HG02798 (cell line): Measurements from ENCODE around the gene PTPRC.

ENCODE experiments used
- ATAC-seq: cut with Tn5 transposase; IDR thresholded peaks from one replicate; pipeline ENCODE4 v1.9.1; 2021; ENCODE audit warnings: mild to moderate bottlenecking; ENCODE audit not compliant: unreplicated experiment, poor library complexity

Gene PTPRC

DNA sequence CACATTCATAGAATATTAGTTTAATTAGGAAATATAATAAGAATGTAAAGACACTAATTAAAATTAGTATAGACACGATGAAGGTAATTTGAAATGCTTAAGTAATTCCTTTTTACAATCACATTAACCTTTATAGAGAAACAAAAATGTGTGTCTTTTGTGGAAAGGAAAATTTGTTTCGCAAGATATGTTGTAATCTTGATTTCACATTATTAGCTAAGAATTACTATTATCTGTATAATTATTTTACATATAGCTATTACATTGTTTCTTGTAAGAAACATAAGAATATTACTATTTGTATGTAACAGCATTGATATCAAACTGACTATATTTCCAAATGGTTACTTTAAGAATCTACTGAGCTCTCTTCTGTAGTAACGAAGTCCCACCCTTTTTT lies 111.2 kb downstream of the PTPRC start:
- no peak for ATAC-seq

DNA sequence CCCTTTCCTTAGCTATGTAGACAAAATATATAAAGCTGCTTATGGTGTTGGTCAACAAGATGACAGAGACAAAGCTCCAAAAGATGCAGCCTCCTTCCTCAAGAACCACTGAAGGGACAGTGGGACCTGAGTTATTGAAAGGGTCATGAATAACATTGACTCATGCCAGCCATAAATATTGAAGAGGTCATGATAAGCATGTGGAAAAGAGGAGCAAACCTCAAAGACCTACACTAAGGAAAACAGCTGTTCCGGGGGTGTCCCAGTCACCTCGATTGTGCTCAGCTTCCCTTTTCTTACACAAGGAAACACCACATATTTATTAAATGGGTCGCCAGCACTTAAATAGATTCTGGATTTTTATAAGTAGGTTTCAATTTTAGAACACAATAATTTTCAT lies 112.9 kb downstream of the PTPRC start:
- ATAC-seq, result no peak

DNA sequence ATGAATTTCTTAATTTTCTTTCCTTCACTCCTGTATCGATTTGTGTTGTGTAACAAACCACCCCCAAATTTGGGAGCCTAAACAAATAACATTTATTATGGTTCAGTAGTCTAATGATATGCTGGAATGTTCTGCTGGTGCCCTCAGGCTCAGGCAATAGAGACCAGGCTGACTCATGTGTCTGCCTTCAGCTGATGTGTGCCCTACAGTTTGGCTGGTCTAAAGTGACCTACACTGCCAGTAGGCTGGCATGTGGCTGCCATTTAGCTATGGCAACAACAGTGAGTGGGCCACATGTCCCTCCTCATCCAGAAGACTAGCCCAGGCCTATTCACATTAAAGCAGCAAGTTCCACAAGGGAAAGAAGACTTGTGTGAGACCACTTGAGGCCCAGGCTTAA lies 115.8 kb downstream of the PTPRC start:
- ATAC-seq, result no peak

DNA sequence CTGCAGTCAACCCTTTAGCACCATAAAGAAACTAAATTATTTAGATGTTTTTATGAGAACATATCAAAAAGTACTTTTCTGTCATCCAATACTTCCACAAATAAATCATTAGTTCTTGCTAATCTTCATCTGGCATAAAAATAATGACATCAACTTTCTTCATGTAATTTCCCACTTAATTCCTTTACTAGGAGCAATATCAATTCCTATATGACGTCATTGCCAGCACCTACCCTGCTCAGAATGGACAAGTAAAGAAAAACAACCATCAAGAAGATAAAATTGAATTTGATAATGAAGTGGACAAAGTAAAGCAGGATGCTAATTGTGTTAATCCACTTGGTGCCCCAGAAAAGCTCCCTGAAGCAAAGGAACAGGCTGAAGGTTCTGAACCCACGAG lies 116.9 kb downstream of the PTPRC start:
- no peak for ATAC-seq

DNA sequence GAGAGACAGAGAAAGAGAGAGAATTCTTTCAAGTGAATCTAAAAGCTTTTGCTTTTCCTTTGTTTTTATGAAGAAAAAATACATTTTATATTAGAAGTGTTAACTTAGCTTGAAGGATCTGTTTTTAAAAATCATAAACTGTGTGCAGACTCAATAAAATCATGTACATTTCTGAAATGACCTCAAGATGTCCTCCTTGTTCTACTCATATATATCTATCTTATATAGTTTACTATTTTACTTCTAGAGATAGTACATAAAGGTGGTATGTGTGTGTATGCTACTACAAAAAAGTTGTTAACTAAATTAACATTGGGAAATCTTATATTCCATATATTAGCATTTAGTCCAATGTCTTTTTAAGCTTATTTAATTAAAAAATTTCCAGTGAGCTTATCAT lies 117.6 kb downstream of the PTPRC start:
- no peak for ATAC-seq

DNA sequence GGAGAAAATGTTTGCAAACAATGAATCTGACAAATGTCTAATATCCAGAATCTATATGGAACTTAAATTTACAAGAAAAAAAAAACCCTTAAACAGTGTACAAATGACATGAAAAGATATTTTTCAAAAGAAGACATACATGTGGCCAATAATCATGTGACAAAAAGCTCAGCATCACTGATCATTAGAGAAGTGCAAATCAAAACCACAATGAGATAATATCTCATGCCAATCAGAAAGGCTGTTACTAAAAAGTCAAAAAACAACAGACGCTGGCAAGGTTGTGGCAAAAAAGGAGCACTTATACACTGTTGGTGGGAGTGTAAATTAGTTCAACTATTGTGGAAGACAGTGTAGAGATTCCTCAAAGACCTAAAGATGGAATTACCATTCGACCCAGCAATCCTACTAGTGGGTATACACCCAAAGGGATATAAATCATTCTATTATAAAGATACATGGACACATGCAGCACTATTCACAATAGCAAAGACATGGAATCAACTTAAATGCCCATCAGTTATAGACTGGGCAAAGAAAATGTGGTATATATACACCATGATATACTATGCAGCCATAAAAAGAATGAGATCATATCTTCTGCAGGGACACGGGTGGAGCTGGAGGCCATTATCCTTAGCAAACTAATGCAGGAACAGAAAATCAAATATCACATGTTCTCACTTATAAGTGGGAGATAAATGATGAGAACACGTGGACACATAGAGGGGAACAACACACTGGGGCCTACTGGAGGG lies 123.2 kb downstream of the PTPRC start:
- no peak for ATAC-seq

DNA sequence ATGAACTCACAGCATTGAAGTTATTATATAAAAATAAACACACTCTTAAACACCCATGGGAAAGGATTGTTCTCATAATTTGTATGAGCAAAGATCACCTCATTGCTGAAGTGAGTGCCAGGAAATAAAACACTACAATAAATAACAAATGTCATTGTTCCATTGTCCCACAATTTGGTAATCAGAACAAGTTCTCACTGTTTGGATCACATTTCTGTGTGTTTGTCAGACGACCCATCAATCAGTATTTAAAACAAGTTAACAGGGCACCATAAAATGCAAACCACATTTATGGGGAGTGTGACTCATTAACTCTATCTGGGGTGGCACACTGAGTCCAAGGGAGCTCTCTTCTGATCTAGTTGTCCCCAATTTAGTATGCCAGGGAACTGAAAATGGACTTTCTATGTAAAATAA lies 124.5 kb downstream of the PTPRC start:
- no peak for ATAC-seq

DNA sequence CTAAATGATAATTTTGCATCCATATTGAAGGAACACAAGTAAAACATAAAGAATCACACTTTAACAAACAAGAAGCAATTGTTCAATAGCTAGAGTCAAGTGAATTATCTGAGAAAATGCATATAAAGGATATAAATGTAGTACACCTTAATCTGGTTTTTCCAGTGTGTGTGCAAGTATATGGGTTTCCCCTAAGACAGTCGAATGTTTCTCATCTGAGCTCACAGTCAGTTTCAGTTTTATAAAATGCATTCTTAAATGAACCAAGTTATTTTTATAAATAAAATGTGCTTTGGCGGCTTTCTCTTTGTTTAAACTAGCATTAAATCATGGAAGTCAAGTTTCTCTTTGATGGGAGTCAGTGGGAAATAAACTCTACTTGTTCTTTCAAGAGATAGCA lies 125.9 kb downstream of the PTPRC start:
- no peak for ATAC-seq

DNA sequence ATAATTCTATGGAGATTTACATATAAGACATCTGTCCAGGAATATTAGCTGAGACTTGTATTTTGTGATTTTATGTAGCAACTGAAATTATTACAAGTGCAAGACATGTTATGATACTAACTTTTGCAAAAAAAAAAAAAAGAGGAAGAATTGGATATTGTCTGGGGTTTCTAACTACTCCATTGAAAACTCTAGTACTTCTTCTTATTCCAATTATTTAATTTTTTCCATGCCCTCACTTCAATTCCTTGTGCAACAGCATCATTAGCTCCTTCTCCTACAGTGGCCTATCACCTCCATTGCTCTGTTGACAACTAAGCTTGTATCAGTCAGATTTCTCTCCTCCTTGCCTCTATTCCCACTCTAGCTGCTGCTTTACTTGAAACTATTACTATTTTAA lies 126.6 kb downstream of the PTPRC start:
- no peak for ATAC-seq

DNA sequence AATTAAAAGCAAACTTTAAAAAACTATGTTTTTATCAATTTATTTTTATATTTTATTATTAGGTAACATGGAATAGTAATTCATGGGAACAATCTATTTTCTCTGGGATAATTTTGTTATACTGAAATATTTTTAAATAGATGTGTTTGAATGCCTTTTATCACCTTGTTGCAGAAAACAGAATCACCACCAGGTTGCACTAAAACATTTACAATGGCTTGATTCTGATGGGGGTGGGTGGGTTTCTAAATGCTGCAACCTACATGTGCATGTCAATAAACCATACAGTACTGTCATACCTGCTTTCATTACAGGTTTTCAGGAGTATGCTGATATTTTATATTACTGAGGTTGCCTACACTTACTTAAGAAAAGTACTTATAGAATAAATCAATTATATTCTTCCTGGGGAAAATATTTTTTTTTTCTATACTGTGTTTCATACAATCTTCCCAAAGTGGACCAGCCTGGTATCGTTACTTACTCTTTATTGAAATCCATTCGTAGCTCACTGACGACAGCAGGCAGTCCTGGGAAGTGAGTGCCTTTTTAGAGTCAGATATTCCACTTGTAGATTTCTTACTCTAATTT lies 132.8 kb downstream of the PTPRC start:
- ATAC-seq, result peak; percentile 32

DNA sequence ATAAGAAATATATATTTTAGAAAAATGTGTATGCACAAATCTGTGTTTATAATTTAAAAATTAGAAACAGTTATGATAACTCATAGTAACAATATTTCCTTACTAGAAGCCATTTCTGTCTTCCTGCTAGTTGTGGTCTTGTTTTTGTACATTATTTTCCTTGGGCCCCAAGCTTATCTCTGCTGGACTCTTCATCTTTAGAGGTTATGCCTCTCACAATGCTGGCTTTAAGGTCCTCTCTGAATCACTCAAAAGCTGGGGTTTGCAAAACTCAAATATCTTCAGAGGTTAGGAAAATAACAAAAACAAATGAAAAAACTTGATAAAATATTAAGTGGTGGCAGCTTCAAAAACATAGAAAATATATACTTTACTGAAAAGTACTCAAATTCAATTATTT lies 133.8 kb downstream of the PTPRC start:
- no peak for ATAC-seq

DNA sequence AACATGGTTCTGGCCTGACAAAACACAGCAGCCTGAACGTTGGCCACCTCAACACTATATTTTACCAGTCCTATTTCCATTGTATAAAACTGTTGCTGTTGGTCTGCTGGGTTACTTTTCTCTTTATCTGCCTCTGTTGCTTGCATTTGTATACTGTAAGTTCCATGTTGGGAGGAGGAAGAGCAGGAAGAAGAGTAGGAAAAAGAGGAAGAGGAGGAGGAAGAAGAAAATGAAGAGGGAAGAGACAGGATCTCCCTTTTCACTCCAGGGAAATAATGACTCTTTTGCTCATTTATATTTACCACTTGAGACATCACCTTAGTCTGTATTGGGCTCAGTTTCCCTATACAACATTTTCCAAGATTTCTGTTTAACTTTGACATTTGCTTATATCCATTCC lies 134.2 kb downstream of the PTPRC start:
- no peak for ATAC-seq

DNA sequence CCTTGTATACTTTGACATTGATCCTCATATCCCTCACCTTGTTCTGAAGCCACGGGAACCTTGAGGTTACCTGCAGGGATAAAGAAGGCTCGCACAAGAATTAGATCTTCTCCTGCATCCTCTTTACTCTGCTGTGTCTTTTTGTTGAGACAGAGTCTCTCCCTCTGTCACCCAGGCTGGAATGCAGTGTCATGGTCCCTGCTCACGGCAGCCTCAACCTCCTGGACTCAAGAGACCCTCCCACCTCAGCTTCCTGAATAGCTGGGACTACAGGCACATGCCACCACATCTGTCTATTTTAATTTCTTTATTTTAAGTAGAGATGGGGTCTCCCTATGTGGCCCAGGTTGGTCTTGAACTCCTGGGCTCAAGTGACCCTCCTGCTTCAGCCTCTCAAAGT lies 134.7 kb downstream of the PTPRC start:
- no peak for ATAC-seq

DNA sequence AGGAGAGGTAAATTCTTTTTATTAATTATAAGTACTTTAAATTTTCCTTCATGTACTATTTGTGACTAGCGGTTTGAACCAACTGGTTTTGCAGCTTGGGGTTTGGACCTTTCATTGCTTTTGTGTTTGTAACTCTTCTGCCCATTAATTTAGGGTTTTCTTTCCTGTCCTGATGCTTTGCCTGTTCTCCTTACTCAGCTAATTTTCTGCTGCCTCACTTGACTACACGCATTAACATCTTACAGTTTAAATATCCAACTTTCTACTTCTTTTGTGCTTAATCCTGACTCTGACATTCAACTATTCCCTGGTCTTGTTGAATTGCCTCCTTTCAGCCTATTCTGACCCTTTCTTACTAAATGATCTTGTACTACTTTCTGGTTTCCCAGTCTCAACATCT lies 135.6 kb downstream of the PTPRC start:
- ATAC-seq, result no peak

DNA sequence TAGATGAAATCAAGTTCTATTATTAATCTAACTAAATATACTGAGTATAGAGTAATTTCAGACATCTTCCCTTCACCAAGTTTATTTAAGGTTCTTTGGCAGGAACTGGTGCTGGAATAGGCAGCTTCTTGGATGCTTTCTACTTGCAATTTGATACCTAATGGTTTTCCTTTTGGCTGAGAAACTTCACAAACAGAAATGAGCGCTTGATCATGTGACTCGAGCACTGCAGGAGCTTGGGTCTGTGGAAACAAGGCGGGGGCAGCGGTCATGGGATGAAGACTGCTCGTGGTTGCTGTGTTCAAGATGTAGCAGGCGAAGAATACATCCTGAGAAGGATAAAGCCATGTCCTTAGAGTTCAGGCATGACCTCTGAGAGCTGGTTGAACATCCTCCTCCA lies 136.8 kb downstream of the PTPRC start:
- ATAC-seq, result no peak

DNA sequence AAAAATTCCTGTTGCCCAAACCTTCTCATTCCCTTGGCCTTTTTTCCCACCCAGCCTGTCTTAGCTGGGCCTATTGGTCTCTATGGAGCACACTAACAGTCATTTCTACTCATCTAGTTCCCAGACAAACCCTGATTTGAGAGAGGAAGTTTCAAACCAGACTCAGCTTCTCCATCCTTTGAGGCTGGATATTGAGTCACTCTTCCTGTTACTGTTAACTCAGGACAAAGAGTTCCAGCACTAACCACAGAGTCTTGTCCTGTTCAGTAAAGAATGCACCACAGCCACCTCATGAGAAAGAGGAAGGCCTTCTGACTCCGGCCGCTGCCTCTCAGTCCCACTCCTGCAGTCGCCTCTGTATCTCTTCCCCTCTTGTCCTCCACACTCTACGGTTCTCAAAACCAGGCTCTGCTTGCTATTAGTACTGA lies 137.8 kb downstream of the PTPRC start:
- no peak for ATAC-seq

DNA sequence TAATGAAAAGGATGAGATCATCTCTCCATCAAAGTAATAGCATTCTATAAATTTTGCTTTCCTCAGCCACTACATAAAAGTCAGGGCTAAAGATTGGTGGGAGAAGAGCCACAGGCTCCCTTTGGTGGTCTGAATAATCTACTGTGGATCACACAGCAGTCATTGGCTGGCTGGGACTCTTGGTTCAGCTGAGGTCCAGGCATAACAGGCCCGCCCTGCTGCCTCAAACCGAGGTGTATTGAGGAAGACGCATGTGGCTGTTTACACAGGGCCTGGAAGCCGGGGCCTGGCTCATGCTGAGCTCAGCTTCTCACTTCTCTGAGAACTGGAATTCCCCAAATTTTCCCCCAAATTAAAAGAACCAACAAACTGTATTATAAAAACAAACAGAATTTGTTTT lies 139.2 kb downstream of the PTPRC start:
- ATAC-seq, result no peak

DNA sequence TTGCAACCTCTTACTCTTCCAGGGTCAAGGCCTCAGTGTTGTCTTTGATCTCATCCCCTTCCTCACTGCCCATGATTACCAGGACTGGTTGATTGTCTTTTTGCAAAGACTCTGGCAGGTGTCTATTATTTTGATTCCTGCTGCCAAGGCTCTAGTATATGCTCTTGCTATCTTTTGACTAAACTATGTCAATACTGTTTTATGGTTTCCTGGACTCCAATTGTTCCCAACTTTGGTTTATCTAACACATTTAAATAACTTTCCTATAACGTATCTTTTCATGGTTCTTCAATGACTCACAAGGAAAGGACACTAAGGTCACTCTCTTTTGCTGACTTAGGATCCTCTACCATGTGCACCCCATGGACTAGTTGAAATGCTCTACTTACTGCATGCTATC lies 141.5 kb downstream of the PTPRC start:
- ATAC-seq, result no peak

DNA sequence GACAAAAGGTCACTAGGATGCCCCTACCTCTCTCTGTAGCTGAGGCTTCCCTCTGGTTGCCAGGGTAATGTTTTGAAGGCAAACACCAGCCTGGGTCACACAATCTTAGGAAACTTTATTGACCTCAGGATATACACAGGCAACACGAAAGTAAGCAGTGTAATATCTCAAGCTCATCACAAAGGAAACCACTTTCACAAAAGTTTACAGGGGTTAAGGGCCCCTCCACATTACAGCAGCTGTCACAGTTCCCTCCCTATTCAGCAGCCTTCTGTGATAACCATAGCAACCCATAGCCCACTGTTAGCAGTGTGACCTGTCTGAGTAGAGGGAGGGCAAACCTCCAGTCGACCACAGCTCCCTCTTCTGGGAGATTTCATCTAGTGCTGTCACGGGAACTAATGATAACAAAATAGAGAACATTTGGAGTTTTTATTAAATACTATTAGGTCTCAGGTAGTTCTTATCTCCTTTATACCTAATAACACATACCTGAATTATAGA lies 149.8 kb downstream of the PTPRC start:
- peak; percentile 81 for ATAC-seq

DNA sequence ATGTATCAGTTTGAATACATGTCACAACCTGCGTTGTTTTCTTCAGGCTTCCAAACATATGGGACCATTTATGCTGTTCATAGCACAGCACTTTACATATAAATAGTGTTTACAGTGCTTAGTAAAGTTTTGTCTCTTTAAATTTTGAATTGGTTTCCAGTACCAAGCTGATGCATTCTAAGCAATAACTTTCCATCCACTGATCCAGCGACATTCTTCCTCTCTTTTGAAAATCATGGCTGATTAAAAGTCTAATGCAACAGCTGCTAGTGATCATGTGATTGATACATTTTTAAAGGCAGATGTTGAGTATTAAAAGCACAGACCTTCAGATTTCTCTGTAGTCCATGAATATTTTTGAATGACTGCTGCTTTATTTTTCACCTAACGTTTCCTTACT lies 154.9 kb downstream of the PTPRC start:
- ATAC-seq, result no peak

DNA sequence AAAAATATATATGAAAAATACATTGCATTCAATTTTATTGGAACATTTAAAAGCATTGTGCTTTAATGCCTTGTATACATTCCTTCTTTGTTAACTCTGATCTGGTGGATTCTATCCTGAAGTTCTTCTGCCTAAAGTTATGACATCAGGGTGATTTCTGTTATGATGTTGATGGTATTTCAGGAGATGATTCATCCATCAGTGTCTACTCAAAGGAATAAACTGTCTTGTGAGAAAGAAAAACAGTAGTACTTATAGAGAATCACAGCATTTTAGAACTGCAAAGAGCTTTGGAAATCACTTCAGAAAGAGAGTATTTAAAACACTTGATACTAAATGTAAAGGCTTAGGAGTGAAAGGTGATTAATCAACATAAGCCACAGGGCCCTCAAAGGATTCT lies 155.7 kb downstream of the PTPRC start:
- ATAC-seq, result no peak

DNA sequence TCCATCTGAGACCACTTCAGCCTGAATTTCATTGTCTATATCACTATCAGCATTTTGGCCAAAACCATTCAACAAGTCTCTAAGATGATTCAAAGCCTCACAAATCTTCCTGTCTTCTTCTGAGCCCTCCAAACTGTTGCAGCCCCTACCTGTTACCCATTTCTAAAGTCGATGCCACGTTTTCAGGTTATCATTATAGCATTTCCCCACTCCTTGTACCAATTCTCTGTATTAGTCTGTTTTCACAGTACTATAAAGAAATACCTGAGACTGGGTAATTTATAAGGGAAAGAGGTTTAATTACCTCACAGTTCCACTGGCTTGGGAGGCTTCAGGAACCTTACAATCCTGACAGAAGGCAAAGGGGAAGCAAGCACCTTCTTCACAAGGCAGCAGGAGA lies 158.8 kb downstream of the PTPRC start:
- no peak for ATAC-seq
